Fibroblast of pulmonary artery (primary cell): ENCODE data around the gene AGAP1.

ENCODE experiments used
- DNase-seq: peaks from one replicate; pipeline ENCODE4 v3.0.0-alpha.2; 2010; ENCODE audit warnings: low read depth
- H3K4me3 ChIP-seq: replicated peaks from 2 replicates; pipeline ENCODE4 v1.5.1; 2011; ENCODE audit warnings: low read depth, mild to moderate bottlenecking, control low read depth, low read length, moderate library complexity
- TF ChIP-seq, protein P1 (sequence below): IDR thresholded peaks from 2 replicates; pipeline ENCODE4 v1.5.1; 2011; ENCODE audit warnings: mild to moderate bottlenecking, control low read depth, low read length, inconsistent platforms; ENCODE audit errors: missing control alignments

The AGAP1 gene

GRCh38 chr2:235506997-235507615, 13.3 kb downstream of the AGAP1 start:
- no peak overlapping the region for H3K4me3 ChIP-seq
- TF ChIP-seq, protein P1, sequence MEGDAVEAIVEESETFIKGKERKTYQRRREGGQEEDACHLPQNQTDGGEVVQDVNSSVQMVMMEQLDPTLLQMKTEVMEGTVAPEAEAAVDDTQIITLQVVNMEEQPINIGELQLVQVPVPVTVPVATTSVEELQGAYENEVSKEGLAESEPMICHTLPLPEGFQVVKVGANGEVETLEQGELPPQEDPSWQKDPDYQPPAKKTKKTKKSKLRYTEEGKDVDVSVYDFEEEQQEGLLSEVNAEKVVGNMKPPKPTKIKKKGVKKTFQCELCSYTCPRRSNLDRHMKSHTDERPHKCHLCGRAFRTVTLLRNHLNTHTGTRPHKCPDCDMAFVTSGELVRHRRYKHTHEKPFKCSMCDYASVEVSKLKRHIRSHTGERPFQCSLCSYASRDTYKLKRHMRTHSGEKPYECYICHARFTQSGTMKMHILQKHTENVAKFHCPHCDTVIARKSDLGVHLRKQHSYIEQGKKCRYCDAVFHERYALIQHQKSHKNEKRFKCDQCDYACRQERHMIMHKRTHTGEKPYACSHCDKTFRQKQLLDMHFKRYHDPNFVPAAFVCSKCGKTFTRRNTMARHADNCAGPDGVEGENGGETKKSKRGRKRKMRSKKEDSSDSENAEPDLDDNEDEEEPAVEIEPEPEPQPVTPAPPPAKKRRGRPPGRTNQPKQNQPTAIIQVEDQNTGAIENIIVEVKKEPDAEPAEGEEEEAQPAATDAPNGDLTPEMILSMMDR: no peak
- DNase-seq: no peak

- no peak overlapping the region for H3K4me3 ChIP-seq
- no peak for DNase-seq
- TF ChIP-seq, protein P1: no peak
These were observed 14.1 kb downstream of the AGAP1 start for GRCh38 chr2:235507928-235508327.

DNA sequence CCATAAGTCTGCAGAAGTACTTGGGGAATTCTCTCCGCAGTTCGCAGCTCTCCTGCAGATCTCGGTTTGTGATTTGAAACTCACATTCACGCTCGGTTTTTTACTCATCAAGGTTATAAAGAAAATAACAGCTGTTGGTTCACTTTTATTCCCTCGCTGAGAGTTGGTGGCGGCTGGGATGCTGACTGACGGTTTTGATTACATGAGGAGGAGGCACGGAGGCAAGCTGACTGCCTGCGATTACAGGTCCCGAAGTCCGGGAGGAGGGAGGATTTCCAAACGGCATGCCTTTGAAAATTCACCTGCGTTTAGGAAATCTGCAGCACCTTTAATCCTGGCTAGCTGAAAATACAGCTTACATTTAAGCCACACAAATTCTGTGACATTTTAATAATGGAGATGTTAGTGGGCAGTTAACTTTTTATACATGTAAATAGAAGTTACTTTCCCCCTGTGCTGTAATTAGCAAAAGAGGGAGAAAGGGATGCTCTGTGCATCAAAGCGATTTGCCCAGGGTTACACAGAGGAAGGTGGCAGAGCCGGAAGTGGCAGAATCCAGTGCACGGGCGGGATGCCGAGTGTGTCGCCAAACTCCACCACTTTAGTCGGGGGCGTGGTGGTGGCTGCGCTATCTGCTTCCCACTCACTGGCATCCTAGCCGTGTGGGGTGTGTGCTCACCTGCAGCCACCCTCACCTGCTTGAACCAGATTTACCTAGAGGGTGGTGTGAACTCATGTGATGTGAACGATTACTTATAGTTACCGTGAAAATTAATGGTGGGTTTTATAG, 14.7 kb downstream of the AGAP1 start:
- no peak overlapping the region for H3K4me3 ChIP-seq
- TF ChIP-seq, protein P1: no peak
- no peak for DNase-seq

DNA sequence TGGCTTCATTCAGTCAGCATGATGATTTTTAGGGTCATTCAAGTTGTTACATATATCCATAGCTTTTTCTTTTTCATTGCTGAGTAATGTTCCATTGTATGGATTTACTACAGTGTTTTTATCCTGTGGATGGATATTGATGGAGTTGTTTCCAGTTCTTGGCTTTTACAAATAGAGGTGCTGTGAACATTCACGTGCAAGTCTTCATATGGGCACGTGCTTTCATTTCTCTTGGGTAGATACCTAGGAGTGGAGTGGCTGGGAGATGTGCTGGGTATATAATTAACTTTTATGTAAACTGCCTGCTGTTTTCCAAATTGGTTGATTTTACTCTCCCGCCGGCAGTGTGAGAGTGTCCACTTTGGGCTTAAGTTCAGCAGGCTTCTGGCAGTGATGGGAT, 16.5 kb downstream of the AGAP1 start:
- H3K4me3 ChIP-seq: no peak overlapping the region
- no peak for DNase-seq
- TF ChIP-seq, protein P1: no peak

DNA sequence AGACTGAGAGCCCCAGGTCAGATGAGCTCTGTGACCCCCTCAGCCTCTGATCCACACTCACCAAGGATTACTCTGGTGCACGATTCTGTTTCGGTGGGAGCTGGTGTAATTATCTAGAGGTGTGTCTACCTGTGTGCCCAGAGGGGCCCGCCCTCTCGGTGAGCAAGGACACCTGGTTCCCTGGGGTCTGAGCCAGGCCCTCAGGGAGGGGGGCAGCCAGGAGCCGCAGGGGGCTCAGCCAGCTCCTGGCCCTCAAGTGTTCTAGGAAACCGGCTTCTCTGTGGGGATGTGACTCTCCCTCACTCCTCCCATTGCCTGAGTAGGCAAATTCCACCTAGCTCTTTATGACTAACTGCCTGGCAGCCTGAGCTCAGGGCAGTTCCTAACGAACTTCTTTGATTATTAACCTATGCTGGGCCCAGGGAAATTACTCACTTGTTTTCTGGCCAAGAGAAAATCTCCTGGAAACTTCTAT, 17.4 kb downstream of the AGAP1 start:
- peak; percentile 68 for DNase-seq
- no peak overlapping the region for H3K4me3 ChIP-seq
- TF ChIP-seq, protein P1: no peak

- TF ChIP-seq, protein P1: no peak
- DNase-seq: no peak
- no peak overlapping the region for H3K4me3 ChIP-seq
These were observed 18.2 kb downstream of the AGAP1 start for GRCh38 chr2:235511751-235512698.
